HG02588 (cell line): ENCODE measurements around the gene RPL15.
"Not testable (repeated sequence)": the region's sequence is repeated elsewhere in the genome, so short reads cannot be mapped to it uniquely, and the experiment has no call there.

ENCODE experiments used
- ATAC-seq: cut with Tn5 transposase; IDR thresholded peaks from one replicate; pipeline ENCODE4 v1.9.1; 2021; ENCODE audit warnings: mild to moderate bottlenecking, moderate library complexity; ENCODE audit not compliant: unreplicated experiment

Gene RPL15

DNA sequence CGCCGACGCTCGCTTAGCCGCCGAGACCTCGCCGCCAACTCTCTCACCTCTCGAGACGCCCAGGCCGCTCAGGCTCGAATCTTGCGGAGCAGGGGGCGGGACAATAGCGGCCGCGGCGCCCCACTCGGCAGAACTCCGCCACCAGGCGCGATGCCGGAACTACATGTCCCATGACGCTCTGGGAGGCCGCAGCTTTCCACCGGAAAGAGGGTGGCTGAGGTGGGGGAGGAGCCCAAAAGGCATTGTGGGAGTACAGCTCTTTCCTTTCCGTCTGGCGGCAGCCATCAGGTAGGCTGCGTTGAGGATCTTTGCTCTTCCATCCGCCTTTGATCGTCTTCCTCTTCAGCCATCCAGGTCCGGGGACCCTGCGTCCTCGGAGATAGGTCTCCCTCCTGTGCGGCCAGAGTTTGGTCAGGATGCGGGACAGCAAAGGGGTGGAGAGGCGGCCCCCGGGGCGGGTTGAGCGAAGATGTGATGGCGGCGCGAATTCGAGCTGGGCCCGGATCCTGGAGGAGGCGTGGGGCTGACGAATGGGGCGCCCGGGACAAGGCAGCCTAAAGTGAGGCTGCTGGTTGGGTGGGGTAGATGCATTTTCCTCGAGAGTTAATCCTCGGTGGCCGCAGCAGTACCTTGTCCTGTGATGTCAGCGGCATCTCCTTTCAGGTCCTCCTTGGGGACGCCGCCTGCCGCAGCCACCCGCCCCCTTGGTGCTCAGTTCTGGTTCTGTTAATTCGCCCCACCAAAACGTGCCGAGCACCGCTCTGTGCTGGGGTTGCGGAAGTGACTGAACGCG, at the start of gene RPL15, which contains the start of gene NKIRAS1:
Gene RPL15, plus strand, starts transcription at position 247 of the 793 bp plus-strand sequence. CDS start 728 bp downstream, outside the sequence.
Gene NKIRAS1, minus strand, starts transcription at position 105 of the 793 bp plus-strand sequence. CDS start 6,086 bp downstream, outside the sequence.
- peak; percentile 94 for ATAC-seq

DNA sequence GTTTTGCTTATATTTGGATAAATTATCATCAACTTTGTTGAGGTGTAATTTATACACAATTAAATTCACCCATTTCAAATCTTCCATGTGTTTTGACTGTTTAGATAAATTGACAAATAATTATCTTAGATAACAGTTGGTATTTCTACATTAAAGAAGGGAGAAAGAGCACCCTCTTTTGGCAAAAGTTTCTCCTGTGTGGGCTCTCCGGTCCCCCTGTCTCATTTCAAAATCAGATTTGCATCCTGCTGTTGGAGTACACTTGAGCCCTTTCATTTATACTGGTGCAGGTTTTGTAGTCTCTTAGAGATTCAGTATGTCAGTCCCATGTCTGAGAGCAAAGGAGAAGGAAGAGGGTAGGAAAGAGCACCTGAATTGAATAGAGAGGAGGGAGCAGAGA, 49.5 kb upstream of the RPL15 start:
- ATAC-seq = no peak

DNA sequence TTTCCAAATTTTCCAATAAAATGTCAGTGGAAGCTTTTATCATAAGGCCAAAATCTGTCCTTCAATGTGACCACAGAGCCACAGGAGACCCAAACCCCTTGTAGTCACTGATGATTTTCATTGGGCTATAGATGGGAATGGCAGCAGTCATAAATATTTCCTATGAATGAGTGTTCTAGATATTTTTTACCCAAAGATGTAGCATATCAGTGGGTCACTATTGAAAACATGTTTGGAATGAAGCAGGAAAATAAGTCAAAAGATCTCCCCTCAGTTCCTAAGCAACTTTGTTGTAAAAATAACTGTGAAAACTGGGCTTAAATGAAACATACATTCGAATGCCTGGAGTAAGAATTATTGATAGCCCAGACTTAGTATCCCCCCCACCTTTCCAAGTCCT, 49.1 kb upstream of the RPL15 start:
- ATAC-seq = no peak

DNA sequence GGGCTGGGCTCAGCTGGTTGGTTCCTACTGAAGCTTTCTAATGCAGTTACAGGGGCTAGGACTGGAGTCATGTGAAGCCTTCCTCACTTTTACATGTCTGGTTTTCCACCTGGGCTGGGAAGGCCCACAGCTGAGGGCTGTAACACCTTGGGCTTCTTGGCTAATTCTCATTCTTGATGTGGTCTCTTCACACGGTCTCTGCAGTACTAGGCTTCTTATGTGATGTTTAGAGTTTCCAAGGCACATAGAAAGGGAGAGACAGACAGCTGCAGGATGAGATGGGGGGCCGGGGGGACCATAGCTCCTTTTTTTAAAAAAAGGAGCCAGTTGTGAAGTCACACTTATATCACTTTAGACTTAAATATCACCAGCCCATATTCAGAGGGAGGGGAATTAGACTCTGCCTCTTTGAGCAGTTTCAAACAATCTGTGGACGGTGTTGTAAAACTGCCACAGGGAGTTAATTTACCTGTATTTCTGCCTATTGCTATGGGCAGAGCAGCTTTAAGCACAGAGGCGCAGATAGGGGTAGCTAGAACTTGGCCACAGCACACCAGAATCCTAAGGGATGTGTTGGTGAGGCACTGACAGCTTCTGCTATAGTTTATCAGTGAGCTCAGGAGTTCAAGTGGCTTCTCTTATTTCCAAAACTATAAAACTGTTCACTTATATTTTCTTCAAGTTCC, 46.8 kb upstream of the RPL15 start:
- ATAC-seq = no peak

DNA sequence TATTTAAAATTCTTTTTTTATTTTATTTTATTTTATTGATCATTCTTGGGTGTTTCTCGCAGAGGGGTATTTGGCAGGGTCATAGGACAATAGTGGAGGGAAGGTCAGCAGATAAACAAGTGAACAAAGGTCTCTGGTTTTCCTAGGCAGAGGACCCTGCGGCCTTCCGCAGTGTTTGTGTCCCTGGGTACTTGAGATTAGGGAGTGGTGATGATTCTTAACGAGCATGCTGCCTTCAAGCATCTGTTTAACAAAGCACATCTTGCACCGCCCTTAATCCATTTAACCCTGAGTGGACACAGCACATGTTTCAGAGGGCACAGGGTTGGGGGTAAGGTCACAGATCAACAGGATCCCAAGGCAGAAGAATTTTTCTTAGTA, 46.3 kb upstream of the RPL15 start:
- not testable (repeated sequence) for ATAC-seq

DNA sequence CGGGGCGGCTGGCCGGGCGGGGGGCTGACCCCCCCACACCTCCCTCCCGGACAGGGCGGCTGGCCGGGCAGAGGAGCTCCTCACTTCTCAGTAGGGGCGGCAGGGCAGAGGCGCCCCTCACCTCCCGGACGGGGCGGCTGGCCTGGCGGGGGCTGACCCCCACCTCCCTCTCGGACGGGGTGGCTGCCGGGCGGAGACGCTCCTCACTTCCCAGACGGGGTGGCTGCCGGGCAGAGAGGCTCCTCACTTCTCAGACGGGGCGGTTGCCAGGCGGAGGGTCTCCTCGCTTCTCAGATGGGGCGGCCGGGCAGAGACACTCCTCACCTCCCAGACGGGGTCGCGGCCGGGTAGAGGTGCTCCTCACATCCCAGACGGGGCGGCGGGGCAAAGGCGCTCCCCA, 45.6 kb upstream of the RPL15 start:
- ATAC-seq = not testable (repeated sequence)

DNA sequence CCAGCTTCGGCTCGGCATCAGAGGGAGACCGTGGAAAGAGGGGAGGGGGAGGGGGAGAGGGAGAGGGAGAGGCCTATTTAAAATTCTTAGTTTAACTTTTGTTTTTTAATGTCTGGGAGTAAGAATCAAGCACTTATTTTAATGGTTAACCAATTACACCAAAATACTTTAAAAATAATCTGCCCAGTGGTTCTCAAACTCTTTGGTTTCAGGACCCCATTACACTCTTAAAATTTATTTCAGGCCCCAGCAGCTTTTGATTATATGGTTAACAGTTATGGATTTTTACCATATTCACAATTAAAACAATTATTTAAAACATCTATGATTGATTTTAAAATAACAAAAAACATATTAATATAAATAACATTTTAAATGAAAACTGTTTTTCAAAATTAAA, 44.6 kb upstream of the RPL15 start:
- ATAC-seq = no peak

DNA sequence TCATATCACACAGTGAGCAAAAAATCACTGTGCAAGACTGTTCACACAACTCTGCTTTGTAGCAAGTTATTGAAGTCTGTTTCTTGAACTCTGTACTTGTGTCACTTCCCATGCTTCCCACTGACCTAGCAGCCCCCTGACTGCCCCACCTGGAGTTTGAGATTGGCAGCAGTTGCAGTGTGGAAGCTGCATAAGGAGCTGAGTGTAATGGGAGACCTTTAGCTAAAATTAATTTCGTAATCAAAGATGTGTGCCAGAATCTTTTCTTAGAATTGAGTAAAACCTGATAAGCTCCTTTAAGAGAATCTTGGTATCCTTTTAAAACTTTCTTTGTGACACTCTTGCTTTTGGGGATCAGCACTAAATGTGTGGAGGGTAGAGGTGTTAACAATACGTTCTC, 43.0 kb upstream of the RPL15 start:
- ATAC-seq = no peak

DNA sequence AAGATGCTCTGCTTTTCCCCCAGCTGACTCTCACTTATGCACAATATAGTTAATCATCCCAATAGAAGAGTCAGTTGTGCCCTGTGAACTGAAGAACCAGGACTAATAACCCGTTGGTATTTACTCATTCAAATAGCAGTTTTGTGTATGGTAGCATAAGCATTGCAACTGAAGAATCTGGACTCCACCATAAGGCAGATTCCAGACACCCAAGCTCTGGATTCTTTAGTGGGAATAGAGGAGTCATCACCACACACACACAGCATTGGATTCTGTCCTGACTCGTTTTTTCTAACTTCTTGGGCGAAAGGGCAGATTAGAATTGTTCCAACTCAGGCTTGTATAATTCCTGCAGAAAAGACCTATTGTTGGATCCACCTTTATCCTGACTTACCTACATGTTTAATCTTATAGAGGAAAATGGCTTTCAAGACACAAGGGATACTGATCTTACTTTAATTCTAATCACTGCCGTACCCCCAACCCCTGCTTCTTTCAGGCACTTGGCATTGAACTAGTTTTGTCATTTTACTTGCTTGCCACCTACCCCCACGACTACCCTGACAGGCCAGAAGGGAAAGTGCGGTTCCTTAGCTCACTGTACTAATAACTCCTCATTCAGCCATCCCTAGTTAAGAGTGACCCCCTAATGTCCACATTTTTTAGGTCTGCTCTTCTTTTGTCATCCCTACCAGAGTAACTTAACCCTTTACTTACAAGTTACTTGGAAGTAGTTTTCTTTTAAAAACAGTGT, 42.4 kb upstream of the RPL15 start:
- ATAC-seq = no peak

DNA sequence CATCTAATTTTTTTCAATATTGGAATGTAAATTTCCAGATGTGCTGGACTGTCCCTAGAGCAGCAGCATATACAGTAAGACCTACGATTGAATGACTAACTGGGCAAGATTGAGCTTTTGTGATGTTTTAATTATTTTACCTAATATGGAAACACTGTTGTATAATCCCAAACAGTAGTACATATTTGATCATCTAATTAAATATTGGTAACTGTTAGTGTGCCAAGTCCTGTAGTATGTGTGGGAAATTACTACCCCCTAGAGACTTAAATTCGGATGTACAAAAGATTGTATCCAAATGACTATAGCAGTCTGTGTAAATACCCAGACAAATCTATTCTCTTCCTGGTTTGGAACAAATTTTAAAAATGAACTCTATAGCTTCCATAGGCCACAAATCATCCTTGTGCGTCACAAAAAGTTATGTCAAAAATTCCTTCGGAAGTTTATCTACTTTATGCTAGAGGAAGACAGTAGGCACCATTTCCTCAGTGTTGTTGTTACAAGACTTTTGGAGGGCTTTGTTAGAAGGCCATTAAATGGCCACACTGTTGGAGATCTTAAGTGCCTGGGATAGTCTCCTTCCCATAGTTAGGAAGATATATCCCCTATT, 41.7 kb upstream of the RPL15 start:
- no peak for ATAC-seq

DNA sequence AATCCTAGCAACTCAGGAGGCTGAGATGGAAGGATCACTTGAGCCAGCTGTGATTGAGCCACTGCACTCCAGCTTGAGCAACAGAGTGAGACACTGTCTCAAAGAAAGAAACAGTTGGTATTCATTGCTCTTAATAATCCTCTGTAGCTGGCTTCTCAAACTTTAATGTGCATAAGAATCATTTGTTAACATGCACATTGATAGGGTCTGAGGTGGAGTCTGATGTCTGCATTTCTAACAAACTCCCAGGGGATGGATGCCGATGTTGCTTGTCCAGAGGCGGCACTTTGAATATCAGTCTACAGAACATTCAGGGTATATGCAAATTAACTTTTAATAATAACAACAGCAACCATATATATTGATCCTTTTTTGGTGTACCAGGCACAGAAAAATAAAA, 40.0 kb upstream of the RPL15 start:
- ATAC-seq = no peak

DNA sequence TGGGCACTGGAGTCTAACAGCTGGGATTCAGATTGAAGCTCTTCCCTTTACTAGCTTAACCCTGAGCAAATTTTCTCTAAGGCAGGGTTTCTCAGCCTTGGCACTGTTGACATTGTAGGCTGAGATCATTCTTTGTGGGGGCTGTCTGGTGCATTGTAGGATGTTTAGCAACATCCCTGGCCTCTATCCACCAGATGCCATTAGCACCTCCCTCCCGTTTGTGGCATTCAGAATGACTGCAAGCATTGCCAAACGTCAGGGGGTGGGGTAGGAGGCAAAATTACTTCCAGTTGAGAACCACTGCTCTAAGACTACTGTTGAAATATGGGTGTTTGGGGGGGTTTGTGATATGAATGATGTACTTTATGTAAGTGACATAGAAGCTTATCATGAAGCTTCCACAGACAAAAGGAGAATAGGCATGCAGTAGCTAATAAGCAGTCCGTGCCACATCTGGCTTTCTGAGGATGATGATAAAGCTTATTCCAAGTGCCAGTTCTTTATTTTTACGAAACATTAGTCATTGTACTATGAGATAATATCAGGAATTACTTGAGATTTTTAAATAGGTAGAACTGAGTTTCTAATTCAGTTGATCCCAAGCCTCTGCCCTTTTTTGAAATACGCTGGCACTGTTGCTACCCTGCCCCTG, 39.5 kb upstream of the RPL15 start:
- no peak for ATAC-seq

DNA sequence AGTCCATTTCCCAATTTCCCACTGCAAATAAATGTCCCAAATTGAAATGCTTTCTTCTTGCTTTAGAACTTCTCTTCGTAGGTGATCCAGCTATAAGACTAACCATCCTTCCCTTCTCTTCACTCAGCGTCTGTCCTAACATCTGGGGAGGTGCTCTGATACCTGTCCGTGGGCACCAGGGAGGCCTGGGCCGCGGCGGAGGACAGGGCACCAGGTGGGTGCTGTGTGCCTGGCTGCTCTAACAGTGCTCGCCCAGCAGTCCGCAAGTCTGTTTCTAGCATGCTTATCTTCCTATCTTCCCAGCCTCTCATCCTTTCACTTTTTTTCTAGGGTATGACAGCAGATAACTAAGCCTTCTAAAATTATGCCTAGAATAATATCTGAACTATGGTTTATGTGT, 37.4 kb upstream of the RPL15 start:
- no peak for ATAC-seq

DNA sequence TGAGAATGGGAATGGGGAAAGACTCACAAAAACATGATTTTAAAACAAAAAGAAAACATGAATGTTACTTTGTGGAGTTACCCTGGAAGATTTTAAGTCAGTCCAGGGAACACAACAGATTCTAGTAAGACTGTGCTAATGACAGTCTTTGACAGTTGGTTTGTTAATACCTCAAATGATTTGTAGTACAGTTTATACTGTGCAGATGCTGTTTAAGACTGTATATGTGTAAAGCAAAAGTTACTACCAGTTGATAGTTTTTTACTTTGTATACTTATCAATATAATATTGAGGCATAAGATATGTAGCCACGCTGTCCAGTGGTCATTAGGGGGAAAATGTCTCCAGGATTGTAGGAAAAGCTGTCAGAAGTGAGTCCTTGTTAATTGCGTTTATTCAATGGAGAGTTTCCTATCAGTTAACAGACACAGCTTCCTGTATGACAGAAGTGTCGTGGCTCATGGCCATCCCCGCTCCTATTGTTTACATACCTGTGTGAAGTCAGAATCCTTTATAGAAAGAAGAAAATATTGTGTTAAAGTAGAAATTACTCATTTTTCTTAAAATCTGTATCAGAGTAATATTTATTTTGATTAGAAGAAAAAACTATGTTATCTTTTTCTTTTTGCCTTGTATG, 36.1 kb upstream of the RPL15 start:
- ATAC-seq = no peak

DNA sequence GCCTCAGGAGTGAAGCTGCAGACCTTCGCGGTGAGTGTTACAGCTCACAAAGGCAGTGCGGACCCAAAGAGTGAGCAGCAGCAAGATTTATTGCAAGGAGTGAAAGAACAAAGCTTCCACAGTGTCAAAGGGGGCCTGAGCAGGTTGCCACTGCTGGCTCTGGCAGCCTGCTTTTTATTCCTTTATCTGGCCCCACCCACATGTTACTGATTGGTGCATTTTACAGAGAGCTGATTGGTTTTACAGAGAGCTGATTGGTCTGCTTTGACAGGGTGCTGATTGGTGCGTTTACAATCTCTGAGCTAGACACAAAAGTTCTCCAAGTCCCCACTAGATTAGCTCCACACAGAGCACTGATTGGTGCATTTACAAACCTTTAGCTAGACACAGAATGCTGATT, 34.9 kb upstream of the RPL15 start:
- not testable (repeated sequence) for ATAC-seq

DNA sequence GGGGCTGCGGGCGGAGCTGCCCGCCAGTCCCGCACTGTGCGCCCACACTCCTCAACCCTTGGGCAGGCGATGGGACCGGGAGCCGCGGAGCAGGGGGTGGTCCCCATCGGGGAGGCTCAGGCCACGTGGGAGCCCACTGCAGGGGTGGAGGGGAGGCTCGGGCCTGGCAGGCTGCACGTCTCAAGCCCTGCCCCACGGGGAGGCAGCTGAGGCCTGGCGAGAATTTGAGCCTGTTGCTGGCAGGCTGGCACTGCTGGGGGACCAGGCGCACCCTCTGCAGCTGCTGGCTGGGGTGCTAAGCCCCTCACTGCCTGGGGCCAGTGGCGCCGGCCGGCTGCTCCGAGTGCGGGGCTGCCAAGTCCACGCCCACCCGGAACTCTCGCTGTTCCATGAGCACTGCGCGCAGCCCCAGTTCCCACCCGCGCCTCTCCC, 34.4 kb upstream of the RPL15 start:
- ATAC-seq = no peak

DNA sequence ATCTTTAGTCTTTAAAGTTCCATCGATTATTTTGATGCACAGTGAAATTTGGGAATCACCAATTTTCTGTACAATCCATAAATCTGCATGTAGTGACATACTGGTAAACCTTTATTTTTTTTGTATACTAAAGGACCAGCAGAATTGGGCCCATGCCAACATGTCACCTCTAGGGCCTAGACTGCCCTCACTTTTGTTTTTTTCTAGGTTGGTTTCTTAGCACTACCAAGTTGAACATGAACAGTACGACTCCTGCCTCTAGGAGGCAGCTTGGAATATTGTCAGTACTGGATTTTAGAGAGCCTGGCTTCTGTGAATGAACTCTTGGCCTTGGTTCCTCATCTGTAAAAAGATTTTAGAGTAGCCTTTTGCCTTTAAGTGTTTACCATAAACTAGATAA, 32.5 kb upstream of the RPL15 start:
- ATAC-seq = no peak

DNA sequence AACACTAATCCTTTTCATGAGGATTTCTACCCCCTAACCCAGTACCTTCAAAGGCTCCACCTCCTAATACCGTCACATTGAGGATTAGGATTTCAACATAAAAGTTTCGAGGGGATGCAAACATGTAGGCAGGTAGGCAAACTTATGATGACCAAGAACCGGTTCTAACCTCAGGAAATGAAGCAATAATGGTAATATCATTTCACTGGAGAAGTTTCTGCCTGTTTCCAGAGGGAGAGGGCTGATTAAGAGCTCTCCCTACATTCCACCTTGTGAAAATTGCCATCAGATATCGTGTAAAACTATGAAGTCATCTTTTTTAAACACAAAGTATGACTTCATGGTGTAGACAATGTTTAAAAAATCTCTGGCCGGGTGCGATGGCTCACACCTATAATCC, 31.7 kb upstream of the RPL15 start:
- ATAC-seq = no peak

DNA sequence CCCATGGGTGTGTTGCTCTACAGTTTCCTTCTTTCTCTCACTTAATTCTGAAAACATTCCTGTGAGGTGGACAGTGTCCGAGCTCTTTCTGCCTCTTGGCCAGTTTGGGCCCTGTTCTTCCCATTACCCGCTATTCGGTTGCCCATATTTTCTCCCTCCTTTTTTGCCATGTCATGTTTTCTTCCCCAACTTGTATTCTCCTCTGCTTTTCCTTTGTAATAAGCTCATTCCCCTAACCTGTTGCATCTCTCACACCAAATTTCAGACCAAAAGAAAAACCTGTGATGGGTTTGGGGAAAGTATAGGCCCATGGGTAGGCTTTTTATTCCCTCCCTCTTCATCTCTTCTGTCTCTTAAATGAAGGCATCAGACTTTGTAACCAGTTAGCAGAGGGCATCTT, 30.6 kb upstream of the RPL15 start:
- no peak for ATAC-seq

DNA sequence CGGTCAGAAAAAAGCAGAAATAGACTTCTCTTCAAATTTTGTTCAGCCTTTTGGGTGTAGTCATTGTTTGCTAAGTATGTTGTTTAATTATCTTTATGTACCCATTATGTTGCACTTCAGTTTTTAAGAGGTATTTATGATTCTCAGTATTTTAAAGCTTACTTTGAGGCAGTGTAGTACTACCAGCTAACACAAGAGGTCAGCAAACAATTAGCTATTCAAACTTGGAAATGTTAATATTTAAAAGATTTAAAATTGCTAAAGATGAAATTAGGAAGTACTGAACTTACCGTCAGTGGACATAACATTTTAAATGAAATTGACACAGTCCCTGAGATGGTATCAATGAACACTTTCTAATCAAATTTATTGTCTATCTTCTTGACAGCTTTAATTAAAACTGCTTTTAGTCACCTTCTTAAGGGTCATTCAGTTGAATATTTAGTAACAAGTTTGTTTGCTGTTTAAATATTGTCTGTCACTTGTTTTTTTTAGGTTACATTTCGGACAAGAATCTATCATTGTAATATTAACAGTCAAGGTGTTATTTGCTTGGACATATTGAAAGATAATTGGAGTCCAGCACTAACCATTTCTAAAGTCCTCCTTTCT, 28.2 kb upstream of the RPL15 start:
- ATAC-seq = no peak
